K562 (cell line): Measurements from ENCODE around the gene EIF2S1. TPM values are rescaled to one million over a fixed set of nuclear protein-coding genes. Genes with fewer than 3 reads are reported as not detected.

Source experiments
- ESRRB ChIP-seq: fragments of 250-450 bp; sonication (Bioruptor Pico); IDR thresholded peaks from 2 replicates; pipeline ENCODE4 v1.5.0; 2020; ENCODE audit warnings: mild to moderate bottlenecking, moderate library complexity, borderline replicate concordance
- GTF3C2 ChIP-seq: IDR thresholded peaks from 3 replicates; pipeline ENCODE4 v1.6.1; 2011; ENCODE audit warnings: borderline replicate concordance, mild to moderate bottlenecking, moderate library complexity; ENCODE audit not compliant: insufficient read length; ENCODE audit errors: extremely low read depth
- KLF16 ChIP-seq: IDR thresholded peaks from 2 replicates; pipeline ENCODE4 v1.6.1; 2016; ENCODE audit warnings: antibody characterized with exemption
- MAX ChIP-seq: sonication (generic); formaldehyde crosslinking; IDR thresholded peaks from 2 replicates; pipeline ENCODE4 v1.9.0; 2022; ENCODE audit warnings: mild to moderate bottlenecking, missing genetic modification reagents
- MTA3 ChIP-seq: fragments of 450-650 bp; formaldehyde crosslinking; IDR thresholded peaks from 2 replicates; pipeline ENCODE4 v1.6.1; 2017; ENCODE audit warnings: mild to moderate bottlenecking, borderline replicate concordance
- NCOA1 ChIP-seq: fragments of 450-650 bp; IDR thresholded peaks from 2 replicates; pipeline ENCODE4 v1.6.1; 2016; ENCODE audit warnings: low read depth
- SMARCA4 ChIP-seq: fragments of 450-650 bp; IDR thresholded peaks from 2 replicates; pipeline ENCODE4 v1.6.1; 2016
- ZBTB40 ChIP-seq, 2 experiments: fragments of 450-650 bp in 1 of 2; sonication (generic) in 1 of 2; formaldehyde crosslinking in 1 of 2; IDR thresholded peaks; 2 replicates each; pipeline versions ENCODE4 v1.7.1 to v1.9.0; 2016 to 2022; ENCODE audit warnings: inconsistent platforms in 1 of 2, mild to moderate bottlenecking in 1 of 2, missing genetic modification reagents in 1 of 2
- ZNF592 ChIP-seq: fragments of 450-650 bp; IDR thresholded peaks from 2 replicates; pipeline ENCODE4 v1.6.1; 2017; ENCODE audit warnings: antibody characterized with exemption, mild to moderate bottlenecking
- polyA plus RNA-seq, 8 experiments: library from polyadenylated mRNA; depleted of rRNA in 4 of 8; stranded (reverse) in 5 of 8; unstranded in 3 of 8; fragments of >200 nt; fragmentation: Nextera tagmentation in 2 of 8; fragmentation: Illumina TruSeq in 1 of 8; extraction: Ambion mirVana in 2 of 8; extraction: Trizol in 1 of 8; gene quantifications; 2 replicates each; pipeline versions ENCODE4 v1.2.1 to v1.2.3, GENCODE V29; 2011 to 2014; ENCODE audit warnings: inconsistent platforms in 1 of 8, missing spikeins in 1 of 8
- total RNA-seq, 7 experiments: library from RNA; depleted of rRNA in 6 of 7; stranded (reverse); fragments of >200 nt in 6 of 7; fragmentation: Illumina TruSeq in 2 of 7; extraction: Trizol in 2 of 7; gene quantifications; 2 replicates each; pipeline versions ENCODE4 v1.2.1 to v1.2.3, GENCODE V29; 2011 to 2021; ENCODE audit warnings: low replicate concordance in 1 of 7

The EIF2S1 gene
- total and polyA plus RNA-seq, 9 of the 15 experiments (the other 6 are each of a cell fraction or from before 2014, with no cell fraction given): 216 to 1,018 (median 332) TPM

- TF ChIP-seq ZBTB40 (IDR thresholded peaks at IDR 0.05): no peak
- TF ChIP-seq ZBTB40 (CRISPR knock-in tag; IDR thresholded peaks at IDR 0.05): no peak
- TF ChIP-seq KLF16: peak; percentile 75; the same call in 1 of the 2 replicates
- TF ChIP-seq GTF3C2: no peak
- TF ChIP-seq ESRRB (CRISPR knock-in tag): no peak
- TF ChIP-seq MAX (CRISPR knock-in tag): 0 out of 2 replicates have a peak, but pooled peaks have one; percentile 10
- TF ChIP-seq MTA3: peak; percentile 76
- TF ChIP-seq NCOA1: 0 out of 2 replicates have a peak, but pooled peaks have one; percentile 54
- TF ChIP-seq ZNF592: peak; percentile 91
- peak; percentile 97 for TF ChIP-seq SMARCA4
Observed at GRCh38 chr14:67418401-67419191, 58.5 kb downstream of the EIF2S1 start (continued).
